Karpas-422 (cell line): Measurements from ENCODE around the gene NCOA5. TPM values are rescaled to one million over a fixed set of nuclear protein-coding genes. Genes with fewer than 3 reads are reported as not detected.

Experiments used
- DNase-seq: peaks from one replicate; pipeline ENCODE4 v3.0.0-alpha.2; 2015
- H2AFZ ChIP-seq: fragments of 200-600 bp; sonication (generic); 2 replicates; pipeline ENCODE4 v1.6.1; 2014; ENCODE audit warnings: antibody characterized with exemption, low read length, mixed read lengths
- H3K27ac ChIP-seq: fragments of 200-600 bp; sonication (generic); 2 replicates; pipeline ENCODE4 v1.5.1; 2014; ENCODE audit warnings: mild to moderate bottlenecking, low read length, moderate library complexity
- H3K27me3 ChIP-seq: fragments of 200-600 bp; sonication (generic); 2 replicates; pipeline ENCODE4 v1.6.1; 2014; ENCODE audit warnings: low read length, mixed read lengths
- H3K36me3 ChIP-seq: fragments of 200-600 bp; sonication (generic); 2 replicates; pipeline ENCODE4 v1.6.1; 2014; ENCODE audit warnings: low read length, mixed read lengths; ENCODE audit not compliant: insufficient read depth
- H3K4me1 ChIP-seq: fragments of 200-600 bp; sonication (generic); 2 replicates; pipeline ENCODE4 v1.6.1; 2014; ENCODE audit warnings: mild to moderate bottlenecking, low read length, mixed read lengths
- H3K4me2 ChIP-seq: fragments of 200-600 bp; sonication (generic); 2 replicates; pipeline ENCODE4 v1.6.1; 2014; ENCODE audit warnings: low read length, low read depth, mild to moderate bottlenecking; ENCODE audit not compliant: poor library complexity, severe bottlenecking
- H3K4me3 ChIP-seq: fragments of 200-600 bp; sonication (generic); 2 replicates; pipeline ENCODE4 v1.5.1; 2014; ENCODE audit warnings: mild to moderate bottlenecking, antibody characterized with exemption, low read length, mixed read lengths
- H3K79me2 ChIP-seq: fragments of 200-600 bp; sonication (generic); 2 replicates; pipeline ENCODE4 v1.6.1; 2014; ENCODE audit warnings: mild to moderate bottlenecking, low read length, mixed read lengths
- H3K9ac ChIP-seq: fragments of 200-600 bp; sonication (generic); 2 replicates; pipeline ENCODE4 v1.6.0; 2014; ENCODE audit warnings: low read length
- H3K9me2 ChIP-seq: fragments of 200-600 bp; sonication (generic), shearing (Covaris generic); replicated peaks from 2 replicates; pipeline ENCODE4 v1.6.0; 2014; ENCODE audit warnings: mild to moderate bottlenecking, low read length, moderate library complexity; ENCODE audit not compliant: insufficient read depth
- H3K9me3 ChIP-seq: fragments of 300-700, 200-600 bp; sonication (generic); 2 replicates; pipeline ENCODE4 v1.6.1; 2014; ENCODE audit warnings: low read length, mixed read lengths
- H4K20me1 ChIP-seq: fragments of 200-600 bp; sonication (generic); 2 replicates; pipeline ENCODE4 v1.6.1; 2014; ENCODE audit warnings: mild to moderate bottlenecking, antibody characterized with exemption, low read length, low read depth; ENCODE audit not compliant: insufficient read depth
- total RNA-seq: library from RNA; depleted of rRNA; stranded (reverse); fragments of >200 nt; shearing (Covaris generic); gene quantifications from 2 replicates; pipeline ENCODE4 v1.2.3, GENCODE V29; 2014; ENCODE audit warnings: low replicate concordance

NCOA5 gene
- total RNA-seq, 1 experiment from 2014 or later = 32.8 TPM

DNA sequence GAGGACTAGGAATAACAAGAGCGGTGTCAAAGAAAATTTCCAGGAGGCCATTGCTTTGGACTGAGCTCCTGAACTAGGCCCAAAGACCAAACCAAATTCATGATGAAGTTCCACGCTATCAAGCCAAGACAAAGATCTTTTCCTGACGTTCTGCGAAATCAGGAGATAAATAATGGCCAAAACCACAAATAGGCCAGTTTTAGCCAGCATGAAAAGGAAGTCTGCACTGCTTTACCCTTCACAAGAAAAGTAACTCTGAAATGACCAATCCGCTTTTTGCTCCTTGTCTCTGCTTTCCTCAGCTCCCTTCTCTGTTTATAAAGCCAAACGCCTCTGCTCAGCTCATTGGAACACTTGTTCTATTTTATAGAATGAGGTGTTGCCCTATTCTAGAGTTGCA, 6.7 kb downstream of the NCOA5 start:
- Histone ChIP-seq H3K79me2 (peaks cover 100% of the 10 kb centered on the region), H3K9me2 (no peaks in the 10 kb centered on the region), H3K9ac (no peak overlapping the region), H3K4me3 (no peak overlapping the region), H3K36me3 (peaks cover 12% of the 10 kb centered on the region; the same call in 1 of the 2 replicates), H4K20me1 (peaks cover 25% of the 10 kb centered on the region), H3K27ac (no peak overlapping the region), H3K4me1 (peaks cover 79% of the 10 kb centered on the region), H3K4me2 (peak overlapping the region; percentile 8), H3K27me3 (no peaks in the 10 kb centered on the region), H2AFZ (no peak overlapping the region), H3K9me3 (no peaks in the 10 kb centered on the region)
- no peak for DNase-seq

DNA sequence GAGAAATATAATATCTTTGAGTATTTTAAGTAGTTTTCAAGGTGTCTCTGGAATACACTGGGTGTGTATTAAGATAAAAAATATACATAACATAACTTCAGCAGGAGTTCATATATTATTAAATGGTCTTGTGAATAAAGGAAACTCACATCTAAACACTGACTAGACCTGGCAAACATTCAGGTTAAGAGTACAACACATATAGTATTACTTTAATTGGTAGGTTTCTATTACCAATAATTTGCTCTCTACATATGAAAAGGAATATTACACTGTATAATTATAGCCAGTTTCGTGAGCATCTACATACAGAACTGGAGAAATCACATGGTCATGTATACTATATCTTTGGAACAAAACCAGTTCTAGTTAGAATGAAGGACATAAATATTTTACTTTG, 8.7 kb downstream of the NCOA5 start:
- H3K4me3 ChIP-seq = no peak overlapping the region
- peaks cover 17% of the 10 kb centered on the region; the same call in 1 of the 2 replicates for H3K36me3 ChIP-seq
- H2AFZ ChIP-seq = no peak overlapping the region
- H3K27me3 ChIP-seq = no peaks in the 10 kb centered on the region
- H3K9ac ChIP-seq = no peak overlapping the region
- H3K9me2 ChIP-seq = no peaks in the 10 kb centered on the region
- no peaks in the 10 kb centered on the region for H3K9me3 ChIP-seq
- H4K20me1 ChIP-seq = peaks cover 8% of the 10 kb centered on the region; the same call in 1 of the 2 replicates
- no peak for DNase-seq
- H3K27ac ChIP-seq = no peak overlapping the region
- H3K4me2 ChIP-seq = peak overlapping the region; percentile 19
- H3K4me1 ChIP-seq = peaks cover 59% of the 10 kb centered on the region
- H3K79me2 ChIP-seq = peaks cover 100% of the 10 kb centered on the region

DNA sequence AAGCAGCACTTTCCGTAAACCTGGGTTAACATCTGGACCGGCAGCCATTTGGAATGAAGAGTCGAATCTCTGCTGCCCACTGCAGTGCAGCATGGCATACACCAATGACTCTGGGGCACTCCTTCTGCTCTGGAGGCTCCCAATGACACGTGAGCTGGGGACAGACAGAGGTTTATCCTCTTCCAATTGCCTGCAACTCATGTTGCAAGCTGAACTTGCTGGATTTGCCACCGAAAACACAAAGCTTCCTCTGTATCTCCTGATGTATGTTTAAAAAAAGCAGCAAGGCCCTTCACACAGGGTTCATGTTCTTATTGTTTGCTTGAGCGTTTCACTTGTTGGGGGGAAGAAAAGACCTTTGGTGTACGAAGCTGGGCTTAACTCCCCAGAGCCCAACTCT, 10.8 kb downstream of the NCOA5 start:
- peaks cover 38% of the 10 kb centered on the region for H3K4me1 ChIP-seq
- H3K27me3 ChIP-seq = no peaks in the 10 kb centered on the region
- no peaks in the 10 kb centered on the region for H3K9me2 ChIP-seq
- peaks cover 17% of the 10 kb centered on the region; the same call in 1 of the 2 replicates for H3K36me3 ChIP-seq
- H3K27ac ChIP-seq = no peak overlapping the region
- H3K9me3 ChIP-seq = no peaks in the 10 kb centered on the region
- DNase-seq = no peak
- H3K9ac ChIP-seq = no peak overlapping the region
- H4K20me1 ChIP-seq = no peaks in the 10 kb centered on the region
- peaks cover 98% of the 10 kb centered on the region for H3K79me2 ChIP-seq
- no peak overlapping the region for H3K4me3 ChIP-seq
- H3K4me2 ChIP-seq = no peak overlapping the region
- H2AFZ ChIP-seq = no peak overlapping the region

- Histone ChIP-seq H3K9me3 (no peaks in the 10 kb centered on the region), H3K4me3 (no peak overlapping the region), H3K27ac (no peak overlapping the region), H3K27me3 (no peaks in the 10 kb centered on the region), H3K4me2 (no peak overlapping the region), H3K36me3 (peaks cover 17% of the 10 kb centered on the region; the same call in 1 of the 2 replicates), H3K4me1 (peaks cover 26% of the 10 kb centered on the region), H3K9ac (no peak overlapping the region), H2AFZ (no peak overlapping the region), H3K79me2 (peaks cover 96% of the 10 kb centered on the region), H3K9me2 (no peaks in the 10 kb centered on the region), H4K20me1 (no peaks in the 10 kb centered on the region)
- DNase-seq = no peak
Measured at GRCh38 chr20:46077642-46078305, 12.0 kb downstream of the NCOA5 start.

- Histone ChIP-seq H3K4me3 (no peak overlapping the region), H3K27ac (no peak overlapping the region), H4K20me1 (no peaks in the 10 kb centered on the region), H3K36me3 (peaks cover 17% of the 10 kb centered on the region; the same call in 1 of the 2 replicates), H3K4me2 (no peak overlapping the region), H3K27me3 (no peaks in the 10 kb centered on the region), H2AFZ (no peak overlapping the region), H3K4me1 (peaks cover 17% of the 10 kb centered on the region), H3K9me2 (no peaks in the 10 kb centered on the region), H3K9ac (no peak overlapping the region), H3K9me3 (no peaks in the 10 kb centered on the region), H3K79me2 (peaks cover 96% of the 10 kb centered on the region)
- no peak for DNase-seq
Measured at GRCh38 chr20:46076806-46077205, 13.0 kb downstream of the NCOA5 start.

DNA sequence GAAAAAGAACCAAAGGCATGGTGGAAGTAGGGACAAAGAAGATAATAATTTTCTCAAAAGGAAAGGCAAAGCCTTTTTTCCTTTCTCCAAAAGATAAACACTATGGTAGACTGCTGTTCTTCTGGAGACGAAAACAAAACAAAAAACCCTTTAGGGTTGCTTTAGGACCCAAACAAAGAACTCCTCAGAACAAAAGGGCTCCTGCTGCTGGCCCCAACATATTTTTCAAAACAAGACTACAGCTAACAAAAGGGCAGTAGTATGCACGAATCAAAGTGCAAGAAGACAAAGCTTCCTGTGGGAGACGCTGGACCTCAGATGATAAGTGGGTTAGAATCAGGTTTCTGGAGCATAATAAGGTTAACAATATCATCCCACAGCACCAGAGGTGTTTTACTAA, 15.8 kb downstream of the NCOA5 start:
- no peaks in the 10 kb centered on the region for H3K9me2 ChIP-seq
- no peak for DNase-seq
- H3K4me2 ChIP-seq = no peak overlapping the region
- no peak overlapping the region for H2AFZ ChIP-seq
- H3K27ac ChIP-seq = no peak overlapping the region
- no peak overlapping the region for H3K4me3 ChIP-seq
- no peaks in the 10 kb centered on the region for H3K27me3 ChIP-seq
- peaks cover 17% of the 10 kb centered on the region; the same call in 1 of the 2 replicates for H3K36me3 ChIP-seq
- H3K4me1 ChIP-seq = no peaks in the 10 kb centered on the region
- peaks cover 85% of the 10 kb centered on the region for H3K79me2 ChIP-seq
- H3K9me3 ChIP-seq = no peaks in the 10 kb centered on the region
- H4K20me1 ChIP-seq = peaks cover 6% of the 10 kb centered on the region; the same call in 1 of the 2 replicates
- H3K9ac ChIP-seq = no peak overlapping the region

DNA sequence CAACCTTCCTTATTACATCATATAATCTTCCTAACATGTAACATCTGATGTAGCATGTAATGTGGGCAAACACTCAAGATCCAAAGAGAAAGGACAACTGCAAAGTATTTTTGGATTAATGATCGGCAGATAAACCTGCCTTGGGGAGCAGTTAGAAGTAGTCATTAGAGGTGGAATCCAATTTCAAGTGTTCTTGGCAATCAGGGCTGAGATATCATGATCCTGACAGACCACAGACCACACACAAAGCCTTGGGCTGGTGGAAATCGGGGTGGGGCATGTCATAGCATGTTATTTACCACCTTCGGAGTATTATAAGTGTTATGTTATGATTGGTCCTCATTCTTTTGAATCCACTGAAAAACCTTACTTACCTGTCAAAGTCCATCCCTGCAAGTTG, 16.3 kb downstream of the NCOA5 start:
- H3K4me1 ChIP-seq = no peaks in the 10 kb centered on the region
- H3K9me2 ChIP-seq = no peaks in the 10 kb centered on the region
- no peaks in the 10 kb centered on the region for H3K27me3 ChIP-seq
- H3K9ac ChIP-seq = no peak overlapping the region
- DNase-seq = no peak
- no peak overlapping the region for H3K4me2 ChIP-seq
- H3K9me3 ChIP-seq = no peaks in the 10 kb centered on the region
- H3K79me2 ChIP-seq = peaks cover 79% of the 10 kb centered on the region
- no peak overlapping the region for H3K27ac ChIP-seq
- peaks cover 6% of the 10 kb centered on the region; the same call in 1 of the 2 replicates for H4K20me1 ChIP-seq
- no peak overlapping the region for H2AFZ ChIP-seq
- no peak overlapping the region for H3K4me3 ChIP-seq
- peaks cover 14% of the 10 kb centered on the region; the same call in 1 of the 2 replicates for H3K36me3 ChIP-seq

DNA sequence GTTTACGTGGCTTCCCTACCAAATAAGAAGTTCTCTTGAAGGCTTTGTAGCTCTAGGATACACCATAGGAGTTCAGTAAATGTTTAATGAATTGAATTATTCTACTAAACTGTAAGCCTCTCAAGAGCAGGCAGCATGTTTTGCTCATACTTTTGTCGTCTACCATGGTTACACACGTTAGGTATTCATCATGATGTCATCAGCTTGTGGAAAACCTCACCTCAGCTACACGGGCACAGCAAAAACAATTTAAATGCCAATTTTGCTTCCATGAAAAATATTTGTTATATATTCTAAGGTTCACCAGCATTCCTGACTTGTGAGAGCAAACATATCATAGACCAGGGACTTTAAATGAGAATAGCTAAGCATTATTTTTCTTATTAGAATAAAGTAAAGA, 16.7 kb downstream of the NCOA5 start:
- Histone ChIP-seq H3K4me3 (no peak overlapping the region), H2AFZ (no peak overlapping the region), H3K27ac (no peak overlapping the region), H4K20me1 (peaks cover 6% of the 10 kb centered on the region; the same call in 1 of the 2 replicates), H3K36me3 (peaks cover 17% of the 10 kb centered on the region; the same call in 1 of the 2 replicates), H3K27me3 (no peaks in the 10 kb centered on the region), H3K9me3 (no peaks in the 10 kb centered on the region), H3K4me2 (no peak overlapping the region), H3K4me1 (no peaks in the 10 kb centered on the region), H3K79me2 (peaks cover 75% of the 10 kb centered on the region), H3K9me2 (no peaks in the 10 kb centered on the region), H3K9ac (no peak overlapping the region)
- DNase-seq = no peak
